Measurements from ENCODE around the gene NUP88.

Gene NUP88

GRCh38 chr17:5354310-5354709 lies 65.2 kb downstream of the NUP88 start:
- no peak for DNase-seq

GRCh38 chr17:5352681-5353289 lies 66.7 kb downstream of the NUP88 start:
- DNase-seq = no peak

- no peak for DNase-seq
Measured at GRCh38 chr17:5344914-5345313, 74.5 kb downstream of the NUP88 start.
